Adrenal gland (tissue), 12 donors: ENCODE results near the gene AGAP1. TPM values are rescaled to one million over a fixed set of nuclear protein-coding genes. Genes with fewer than 3 reads are reported as not detected.

ENCODE experiments used
- DNase-seq, 7 donors: peaks; one replicate each; pipeline ENCODE4 v3.0.0-alpha.2; 2019 to 2020
- H3K27ac ChIP-seq, 5 donors: fragments of 200-600 bp; sonication (generic) in 4 of 5; 1 replicate in 3 of 5; 2 replicates in 2 of 5; pipeline versions ENCODE4 v1.5.1 to v1.8.0; 2016 to 2020; ENCODE audit warnings: mild to moderate bottlenecking in 1 of 5
- H3K27me3 ChIP-seq: fragments of 200-600 bp; 2 replicates; pipeline ENCODE4 v1.8.0; 2021
- H3K36me3 ChIP-seq, 2 donors: fragments of 200-600 bp; replicated peaks in 1 of 2; 1 replicate in 1 of 2; 2 replicates in 1 of 2; pipeline versions ENCODE4 v1.5.1 to v1.8.0; 2018 to 2022
- H3K4me1 ChIP-seq, 2 donors: fragments of 200-600 bp; replicated peaks in 1 of 2; 1 replicate in 1 of 2; 2 replicates in 1 of 2; pipeline versions ENCODE4 v1.5.1 to v1.8.0; 2018 to 2021
- H3K4me3 ChIP-seq, 4 donors: fragments of 200-600 bp; sonication (generic) in 3 of 4; one replicate each; pipeline ENCODE4 v1.5.1; 2016 to 2018
- H3K9me3 ChIP-seq, 3 donors: fragments of 200-600 bp; sonication (generic) in 1 of 3; replicated peaks in 1 of 3; 1 replicate in 2 of 3; 2 replicates in 1 of 3; pipeline versions ENCODE4 v1.5.1 to v1.8.0; 2016 to 2021
- POLR2A ChIP-seq, 2 donors: fragments of 450-650 bp; IDR thresholded peaks; one replicate each; pipeline ENCODE4 v1.6.1; 2017; ENCODE audit warnings: antibody characterized with exemption in 2 of 2, mild to moderate bottlenecking in 2 of 2, moderate library complexity in 1 of 2
- WGBS, 4 donors: extraction: QIAGEN DNeasy Blood & Tissue Kit in 2 of 4; methylation state at CpG; one replicate each; pipeline versions ENCODE4 v1.1.5 to v1.1.7; 2013 to 2017; 5-methylcytosine and 5-hydroxymethylcytosine counted together
- intact Hi-C, 2 donors: fragments of 100-400 bp; cut with DNase I; formaldehyde crosslinking; loops; one replicate each; pipeline versions ENCODE4 v1.14.1 to v1.15.0; 2022 to 2023
- polyA plus RNA-seq, 3 donors: library from polyadenylated mRNA; stranded (reverse); fragments of 200-250 nt in 2 of 3; fragments of 350-450 nt in 1 of 3; fragmentation: Illumina TruSeq in 1 of 3; extraction: RNeasy Lipid Tissue Mini Kit (QIAGEN cat#74804) in 1 of 3; gene quantifications; one replicate each; pipeline ENCODE4 v1.2.3, GENCODE V29; 2013 to 2014
- total RNA-seq, 9 donors: library from RNA; depleted of rRNA in 4 of 9; stranded (reverse); fragments of >200 nt in 4 of 9; fragments of 120-200 nt in 1 of 9; fragmentation: NEBNext Ultra II Directional in 1 of 9; extraction: Animal tissue kit (Norgen Biotek cat#: 25700) in 1 of 9; gene quantifications; one replicate each; pipeline versions ENCODE4 v1.1.0 to v1.2.4, GENCODE V29; 2013 to 2023
- TF ChIP-seq, protein P1 (sequence below), 6 experiments: fragments of 450-650 bp in 4 of 6; fragments of 200-600 bp in 2 of 6; sonication (generic) in 1 of 6; IDR thresholded peaks; 1 replicate in 5 of 6; 2 replicates in 1 of 6; pipeline versions ENCODE4 v1.5.1 to v1.8.0; 2016 to 2021; ENCODE audit warnings: antibody characterized with exemption in 6 of 6, mild to moderate bottlenecking in 2 of 6, moderate library complexity in 1 of 6
- donor health status: healthy with polysubstance abuse.
- donor health status: Bipolar disorder and iron deficiency.
- donor health status: DM: yes; HTN: yes; CAD: no.
- donor health status: DM: no; HTN: no; CAD: no.
- donor health status: DM: no; HTN: no; CAD: no.
- donor health status: DM: yes; HTN: yes; CAD: no.

The AGAP1 gene
- total and polyA plus RNA-seq, 12 donors: 5.3 to 29.6 (median 17.7) TPM

DNA sequence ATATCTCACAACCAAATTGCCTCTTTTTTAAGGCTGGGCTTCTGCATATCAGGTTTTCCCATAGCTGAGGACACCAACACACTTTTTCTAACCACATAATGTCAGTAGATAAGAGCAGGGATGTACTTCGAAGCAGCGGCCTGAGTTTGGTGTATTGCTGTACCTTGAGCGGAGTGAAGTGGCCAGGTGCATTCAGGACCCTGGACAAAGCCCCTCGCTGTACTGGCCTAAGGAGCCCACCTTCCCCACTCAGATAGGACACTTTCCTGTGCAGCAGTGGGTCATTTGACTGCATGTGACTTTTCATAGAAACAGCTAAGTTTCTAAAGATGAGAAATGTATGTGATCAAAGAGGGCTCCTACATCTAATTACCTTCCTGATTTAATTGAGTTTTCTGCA lies 461.8 kb downstream of the AGAP1 start:
- no peak for DNase-seq
- 91 to 100% (median 93%) methylated on average over 4 of the region's 4 CpGs for WGBS, 4 donors

GRCh38 chr2:235956281-235956970 lies 462.6 kb downstream of the AGAP1 start:
- Histone ChIP-seq H3K36me3 (no peaks in the 10 kb centered on the region), H3K27me3 (no peaks in the 10 kb centered on the region), H3K4me1 (no peaks in the 10 kb centered on the region), H3K9me3 (no peaks in the 10 kb centered on the region), H3K27ac (no peak overlapping the region), H3K4me3 (no peak overlapping the region)
- DNase-seq: no peak
- no peak for TF ChIP-seq POLR2A (IDR thresholded peaks at IDR 0.05)
- WGBS, 4 donors: 89 to 94% (median 92%) methylated on average over 8 of the region's 8 CpGs
- intact Hi-C loops: no loop called here

More for the DNA sequence above, 461.8 kb downstream of the AGAP1 start:
- no peaks in the 10 kb centered on the region for H3K36me3 ChIP-seq
- H3K4me3 ChIP-seq: no peak overlapping the region
- TF ChIP-seq POLR2A (IDR thresholded peaks at IDR 0.05): no peak
- TF ChIP-seq, protein P1, sequence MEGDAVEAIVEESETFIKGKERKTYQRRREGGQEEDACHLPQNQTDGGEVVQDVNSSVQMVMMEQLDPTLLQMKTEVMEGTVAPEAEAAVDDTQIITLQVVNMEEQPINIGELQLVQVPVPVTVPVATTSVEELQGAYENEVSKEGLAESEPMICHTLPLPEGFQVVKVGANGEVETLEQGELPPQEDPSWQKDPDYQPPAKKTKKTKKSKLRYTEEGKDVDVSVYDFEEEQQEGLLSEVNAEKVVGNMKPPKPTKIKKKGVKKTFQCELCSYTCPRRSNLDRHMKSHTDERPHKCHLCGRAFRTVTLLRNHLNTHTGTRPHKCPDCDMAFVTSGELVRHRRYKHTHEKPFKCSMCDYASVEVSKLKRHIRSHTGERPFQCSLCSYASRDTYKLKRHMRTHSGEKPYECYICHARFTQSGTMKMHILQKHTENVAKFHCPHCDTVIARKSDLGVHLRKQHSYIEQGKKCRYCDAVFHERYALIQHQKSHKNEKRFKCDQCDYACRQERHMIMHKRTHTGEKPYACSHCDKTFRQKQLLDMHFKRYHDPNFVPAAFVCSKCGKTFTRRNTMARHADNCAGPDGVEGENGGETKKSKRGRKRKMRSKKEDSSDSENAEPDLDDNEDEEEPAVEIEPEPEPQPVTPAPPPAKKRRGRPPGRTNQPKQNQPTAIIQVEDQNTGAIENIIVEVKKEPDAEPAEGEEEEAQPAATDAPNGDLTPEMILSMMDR (IDR thresholded peaks at IDR 0.05): no peak
- intact Hi-C loops: no loop called here
- no peaks in the 10 kb centered on the region for H3K27me3 ChIP-seq
- no peaks in the 10 kb centered on the region for H3K9me3 ChIP-seq
- no peaks in the 10 kb centered on the region for H3K4me1 ChIP-seq
- no peak overlapping the region for H3K27ac ChIP-seq

DNA sequence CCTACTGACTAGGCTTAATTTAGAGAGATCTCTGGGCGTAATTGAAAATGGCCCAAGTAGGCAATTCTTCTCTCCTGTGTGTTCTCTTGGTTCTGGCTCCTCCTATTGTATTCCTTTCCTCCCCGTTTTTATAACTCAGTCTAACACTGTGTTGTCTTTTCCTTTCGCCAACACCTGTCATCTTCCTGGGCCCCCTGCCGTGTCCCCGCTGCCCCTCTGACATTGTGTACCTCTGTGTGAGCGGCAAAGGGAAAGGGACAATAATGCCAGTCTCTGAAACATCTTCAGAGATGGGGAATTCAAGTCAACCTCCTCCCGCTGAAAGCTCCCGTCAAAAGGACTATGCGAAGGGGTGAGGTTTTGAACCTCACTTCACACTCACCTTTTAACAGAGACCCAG lies 463.4 kb downstream of the AGAP1 start:
- H3K4me1 ChIP-seq: no peaks in the 10 kb centered on the region
- intact Hi-C loops: no loop called here
- no peak overlapping the region for H3K27ac ChIP-seq
- no peaks in the 10 kb centered on the region for H3K9me3 ChIP-seq
- H3K36me3 ChIP-seq: no peaks in the 10 kb centered on the region
- no peak overlapping the region for H3K4me3 ChIP-seq
- no peaks in the 10 kb centered on the region for H3K27me3 ChIP-seq
- 92 to 96% (median 94%) methylated on average over 9 of the region's 9 CpGs for WGBS, 4 donors
- no peak for DNase-seq
- TF ChIP-seq, protein P1 (IDR thresholded peaks at IDR 0.05): no peak
- TF ChIP-seq POLR2A (IDR thresholded peaks at IDR 0.05): no peak

- DNase-seq: no peak
- WGBS, 4 donors: 83 to 88% (median 85%) methylated on average over 23 of the region's 23 CpGs
- intact Hi-C loops: no loop called here
These were observed 464.5 kb downstream of the AGAP1 start for GRCh38 chr2:235958221-235958930.

More at GRCh38 chr2:235958221-235958930, 464.5 kb downstream of the AGAP1 start:
- H3K9me3 ChIP-seq: no peaks in the 10 kb centered on the region
- TF ChIP-seq POLR2A (IDR thresholded peaks at IDR 0.05): no peak
- TF ChIP-seq, protein P1 (IDR thresholded peaks at IDR 0.05): no peak
- no peaks in the 10 kb centered on the region for H3K4me1 ChIP-seq
- H3K36me3 ChIP-seq: no peaks in the 10 kb centered on the region
- H3K27ac ChIP-seq: no peak overlapping the region
- H3K27me3 ChIP-seq: no peaks in the 10 kb centered on the region
- no peak overlapping the region for H3K4me3 ChIP-seq
